Endothelial cell of umbilical vein (primary cell): ENCODE results near the gene RCAN1. TPM values are rescaled to one million over a fixed set of nuclear protein-coding genes. Genes with fewer than 3 reads are reported as not detected.

Experiments used
- BruUV-seq: library from RNA; stranded (reverse); fragments of 400-500 nt; replicated peaks from 2 replicates; lab custom pipeline; 2021; lab: Mats Ljungman, UMichigan
- CTCF ChIA-PET: fragments of 300-600, 350-600 bp; sonication (Branson Sonifier 250); formaldehyde crosslinking; loops from one replicate; lab custom pipeline; 2021; ENCODE audit warnings: antibody characterized with exemption, inconsistent platforms; lab: Charles Lee
- POLR2A ChIA-PET: fragments of 300-600, 350-600 bp; sonication (Branson Sonifier 250); formaldehyde crosslinking; loops from one replicate; lab custom pipeline; 2021; ENCODE audit warnings: antibody characterized with exemption, inconsistent platforms; lab: Charles Lee
- DNase-seq: peaks from one replicate; pipeline ENCODE4 v3.0.0-alpha.2; 2011; ENCODE audit warnings: low read depth, low spot score
- FAIRE-seq: peaks from 2 replicates; lab custom pipeline; 2011; peaks lifted over from hg19 to GRCh38; lab: Jason Lieb, UNC
- H2AFZ ChIP-seq: 2 replicates; pipeline ENCODE4 v1.6.0; 2012; ENCODE audit warnings: low read depth, low read length, control low read depth, inconsistent platforms
- H3K27ac ChIP-seq: 2 replicates; pipeline ENCODE4 v1.5.1; 2011; ENCODE audit warnings: low read depth, mild to moderate bottlenecking, control low read depth, low read length, moderate library complexity; ENCODE audit not compliant: insufficient read depth
- H3K27me3 ChIP-seq, 2 experiments: 2 replicates each; pipeline versions ENCODE4 v1.6.0 to v1.6.1; 2011; ENCODE audit warnings: low read length in 2 of 2, mixed read lengths in 1 of 2; ENCODE audit not compliant: control insufficient read depth in 2 of 2, insufficient read depth in 2 of 2
- H3K36me3 ChIP-seq, 2 experiments: 2 replicates in 1 of 2; 3 replicates in 1 of 2; pipeline ENCODE4 v1.5.1; 2011; ENCODE audit warnings: low read length in 2 of 2, mild to moderate bottlenecking in 1 of 2, moderate library complexity in 1 of 2; ENCODE audit not compliant: control insufficient read depth in 2 of 2, insufficient read depth in 2 of 2; ENCODE audit errors: extremely low read depth in 1 of 2
- H3K4me1 ChIP-seq: 3 replicates; pipeline ENCODE4 v1.5.1; 2011; ENCODE audit warnings: mild to moderate bottlenecking, low read length; ENCODE audit not compliant: control insufficient read depth, insufficient read depth; ENCODE audit errors: extremely low read depth
- H3K4me2 ChIP-seq: 2 replicates; pipeline ENCODE4 v1.6.1; 2011; ENCODE audit warnings: low read length, control low read depth, mixed read lengths; ENCODE audit not compliant: insufficient read depth
- H3K4me3 ChIP-seq, 3 experiments: fragments of 200-600 bp in 1 of 3; sonication (generic), shearing (Covaris generic) in 1 of 3; replicated peaks in 1 of 3; 2 replicates each; pipeline ENCODE4 v1.5.1; 2011 to 2016; ENCODE audit warnings: control low read depth in 3 of 3, low read length in 3 of 3, mild to moderate bottlenecking in 2 of 3, inconsistent platforms in 1 of 3, low read depth in 1 of 3, moderate library complexity in 1 of 3; ENCODE audit not compliant: insufficient read depth in 1 of 3
- H3K79me2 ChIP-seq: 2 replicates; pipeline ENCODE4 v1.6.0; 2012; ENCODE audit warnings: low read length, inconsistent platforms; ENCODE audit not compliant: control insufficient read depth, insufficient read depth
- H3K9ac ChIP-seq: replicated peaks from 2 replicates; pipeline ENCODE3; 2011; ENCODE audit warnings: low read length, control low read depth; ENCODE audit not compliant: insufficient read depth; ENCODE audit errors: extremely low read depth
- H3K9me1 ChIP-seq: replicated peaks from 3 replicates; pipeline ENCODE4 v1.6.0; 2011; ENCODE audit warnings: mild to moderate bottlenecking, low read length; ENCODE audit not compliant: control insufficient read depth, insufficient read depth; ENCODE audit errors: extremely low read depth
- H3K9me3 ChIP-seq: replicated peaks from 2 replicates; pipeline ENCODE4 v1.5.1; 2012; ENCODE audit warnings: low read length, inconsistent platforms; ENCODE audit not compliant: control insufficient read depth, insufficient read depth
- H4K20me1 ChIP-seq: replicated peaks from 2 replicates; pipeline ENCODE3; 2011; ENCODE audit warnings: mild to moderate bottlenecking, low read length; ENCODE audit not compliant: control insufficient read depth, insufficient read depth; ENCODE audit errors: extremely low read depth
- CTCF ChIP-seq, 2 donors: IDR thresholded peaks; 1 replicate in 1 of 2; 2 replicates in 1 of 2; pipeline ENCODE4 v1.5.1; 2011; ENCODE audit warnings: low read length in 2 of 2, mild to moderate bottlenecking in 2 of 2, moderate library complexity in 2 of 2, control low read depth in 1 of 2, inconsistent platforms in 1 of 2, low read depth in 1 of 2; ENCODE audit not compliant: insufficient read depth in 1 of 2; ENCODE audit errors: extremely low read depth in 1 of 2
- EZH2 ChIP-seq: IDR thresholded peaks from 2 replicates; pipeline ENCODE4 v1.6.1; 2012; ENCODE audit warnings: borderline replicate concordance, low read depth, mild to moderate bottlenecking, moderate library complexity, low read length, inconsistent platforms; ENCODE audit not compliant: severe bottlenecking
- FOS ChIP-seq: IDR thresholded peaks from 2 replicates; pipeline ENCODE4 v1.6.1; 2011; ENCODE audit warnings: mild to moderate bottlenecking, low read length, moderate library complexity, borderline replicate concordance; ENCODE audit not compliant: insufficient read depth
- GATA2 ChIP-seq: IDR thresholded peaks from 2 replicates; pipeline ENCODE4 v1.7.0; 2011; ENCODE audit warnings: low read depth, mild to moderate bottlenecking, moderate library complexity, mixed read lengths, low read length; ENCODE audit not compliant: insufficient read length, insufficient read depth
- JUN ChIP-seq: IDR thresholded peaks from 2 replicates; pipeline ENCODE4 v1.6.1; 2011; ENCODE audit warnings: borderline replicate concordance, low read depth; ENCODE audit not compliant: insufficient read length, insufficient read depth
- MYC ChIP-seq: IDR thresholded peaks from one replicate; pipeline ENCODE4 v1.6.1; 2011; ENCODE audit warnings: mild to moderate bottlenecking, low read depth, low read length
- POLR2A ChIP-seq: IDR thresholded peaks from 2 replicates; pipeline ENCODE4 v1.6.1; 2012; ENCODE audit warnings: low read depth, mild to moderate bottlenecking, control low read depth, low read length
- POLR2AphosphoS5 ChIP-seq: IDR thresholded peaks from 2 replicates; pipeline ENCODE4 v1.6.1; 2012; ENCODE audit warnings: low read depth, mild to moderate bottlenecking, control low read depth, low read length, moderate library complexity; ENCODE audit not compliant: insufficient read depth
- dilution Hi-C: fragments of 300-500 bp; cut with MboI; formaldehyde crosslinking; loops from one replicate; pipeline ENCODE4 v1.15.0; 2019; ENCODE audit warnings: low sequenced_read_pairs; ENCODE audit not compliant: extremely low pct_ligation_motif_present
- intact Hi-C: fragments of 100-400 bp; cut with micrococcal nuclease; formaldehyde crosslinking; loops from one replicate; pipeline ENCODE4 v1.10.0; 2022
- polyA plus RNA-seq, 4 experiments: library from polyadenylated mRNA; depleted of rRNA in 3 of 4; stranded (reverse) in 3 of 4; unstranded in 1 of 4; fragments of >200 nt; gene quantifications; 2 replicates each; pipeline versions ENCODE4 v1.2.1 to v1.2.3, GENCODE V29; 2011 to 2012; ENCODE audit warnings: missing spikeins in 1 of 4
- total RNA-seq: library from RNA; stranded (reverse); gene quantifications from 2 replicates; pipeline ENCODE4 v1.2.3, GENCODE V29; 2021
- TF ChIP-seq, protein P1 (sequence below): IDR thresholded peaks from 2 replicates; pipeline ENCODE4 v1.6.1; 2011; ENCODE audit not compliant: insufficient read depth, insufficient read length

The RCAN1 gene
- total and polyA plus RNA-seq, 2 donors (not counting 3 experiments of a cell fraction or from before 2014, with no cell fraction given) = 9.7 to 16.5 TPM

DNA sequence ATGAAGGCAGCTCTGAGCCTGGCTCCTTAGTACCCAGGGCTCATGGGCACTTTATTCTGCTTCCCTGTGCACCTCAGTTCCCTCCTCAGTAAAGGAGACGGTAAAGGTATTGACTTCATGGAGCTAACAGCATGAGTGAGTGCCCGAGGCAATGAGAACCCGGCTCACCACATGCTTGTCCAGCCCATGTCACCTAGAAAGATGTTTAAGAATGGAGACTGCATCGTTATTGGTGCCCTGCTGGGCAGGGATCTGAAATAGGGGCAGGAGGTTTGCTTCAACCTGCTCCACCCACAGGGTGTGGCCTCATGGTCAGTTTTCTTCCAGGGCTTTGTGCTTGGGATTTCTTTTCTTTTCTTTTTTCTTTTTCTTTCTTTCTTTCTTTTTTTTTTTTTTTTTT, 95.9 kb downstream of the RCAN1 start:
- CTCF ChIA-PET = interaction anchor here (0.7 to 5.0 kb wide), 5 partner anchors 8 to 169 kb away, joined by 4 to 31 read pairs (median 12); no protein-coding TSS in a partner anchor
- no peaks in the 10 kb centered on the region for H3K79me2 ChIP-seq
- no peaks in the 10 kb centered on the region for H4K20me1 ChIP-seq
- no peak overlapping the region for H3K4me3 ChIP-seq
- H3K9me3 ChIP-seq = no peaks in the 10 kb centered on the region
- H3K9ac ChIP-seq = no peak overlapping the region
- TF ChIP-seq GATA2 (no peak), JUN (no peak), POLR2A (no peak), MYC (no peak), CTCF (IDR thresholded peaks at IDR 0.05; ENCODE audit: extremely low read depth in 1 of 2, insufficient read depth in 1 of 2, low read depth in 1 of 2, low read length in 2 of 2) (no peak), FOS (no peak), POLR2AphosphoS5 (no peak), EZH2 (no peak)
- TF ChIP-seq, protein P1, sequence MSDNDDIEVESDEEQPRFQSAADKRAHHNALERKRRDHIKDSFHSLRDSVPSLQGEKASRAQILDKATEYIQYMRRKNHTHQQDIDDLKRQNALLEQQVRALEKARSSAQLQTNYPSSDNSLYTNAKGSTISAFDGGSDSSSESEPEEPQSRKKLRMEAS = no peak
- H3K27me3 ChIP-seq = no peaks in the 10 kb centered on the region
- no peaks in the 10 kb centered on the region for H3K4me1 ChIP-seq
- H3K36me3 ChIP-seq = peaks cover 5 to 22% of the 10 kb centered on the region in 2 experiments
- BruUV-seq = no TSS peak
- no peak for FAIRE-seq
- H3K27ac ChIP-seq = no peak overlapping the region
- intact Hi-C loops = no loop called here
- POLR2A ChIA-PET = interaction anchor here (2.0 kb wide), 1 partner anchor 7 kb away, joined by 7 read pairs; no protein-coding TSS in a partner anchor
- H2AFZ ChIP-seq = no peak overlapping the region
- no peak overlapping the region for H3K4me2 ChIP-seq
- no peaks in the 10 kb centered on the region for H3K9me1 ChIP-seq
- DNase-seq = no peak
- dilution Hi-C loops = no loop called here
